GM21360 (cell line): ENCODE measurements around the gene ZDHHC19.
"Not testable (repeated sequence)": the region's sequence is repeated elsewhere in the genome, so short reads cannot be mapped to it uniquely, and the experiment has no call there.

Source experiments
- ATAC-seq: cut with Tn5 transposase; IDR thresholded peaks from one replicate; pipeline ENCODE4 v1.9.1; 2021; ENCODE audit warnings: mild to moderate bottlenecking, moderate library complexity; ENCODE audit not compliant: unreplicated experiment

ZDHHC19 gene, protein sequence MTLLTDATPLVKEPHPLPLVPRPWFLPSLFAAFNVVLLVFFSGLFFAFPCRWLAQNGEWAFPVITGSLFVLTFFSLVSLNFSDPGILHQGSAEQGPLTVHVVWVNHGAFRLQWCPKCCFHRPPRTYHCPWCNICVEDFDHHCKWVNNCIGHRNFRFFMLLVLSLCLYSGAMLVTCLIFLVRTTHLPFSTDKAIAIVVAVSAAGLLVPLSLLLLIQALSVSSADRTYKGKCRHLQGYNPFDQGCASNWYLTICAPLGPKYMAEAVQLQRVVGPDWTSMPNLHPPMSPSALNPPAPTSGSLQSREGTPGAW

DNA sequence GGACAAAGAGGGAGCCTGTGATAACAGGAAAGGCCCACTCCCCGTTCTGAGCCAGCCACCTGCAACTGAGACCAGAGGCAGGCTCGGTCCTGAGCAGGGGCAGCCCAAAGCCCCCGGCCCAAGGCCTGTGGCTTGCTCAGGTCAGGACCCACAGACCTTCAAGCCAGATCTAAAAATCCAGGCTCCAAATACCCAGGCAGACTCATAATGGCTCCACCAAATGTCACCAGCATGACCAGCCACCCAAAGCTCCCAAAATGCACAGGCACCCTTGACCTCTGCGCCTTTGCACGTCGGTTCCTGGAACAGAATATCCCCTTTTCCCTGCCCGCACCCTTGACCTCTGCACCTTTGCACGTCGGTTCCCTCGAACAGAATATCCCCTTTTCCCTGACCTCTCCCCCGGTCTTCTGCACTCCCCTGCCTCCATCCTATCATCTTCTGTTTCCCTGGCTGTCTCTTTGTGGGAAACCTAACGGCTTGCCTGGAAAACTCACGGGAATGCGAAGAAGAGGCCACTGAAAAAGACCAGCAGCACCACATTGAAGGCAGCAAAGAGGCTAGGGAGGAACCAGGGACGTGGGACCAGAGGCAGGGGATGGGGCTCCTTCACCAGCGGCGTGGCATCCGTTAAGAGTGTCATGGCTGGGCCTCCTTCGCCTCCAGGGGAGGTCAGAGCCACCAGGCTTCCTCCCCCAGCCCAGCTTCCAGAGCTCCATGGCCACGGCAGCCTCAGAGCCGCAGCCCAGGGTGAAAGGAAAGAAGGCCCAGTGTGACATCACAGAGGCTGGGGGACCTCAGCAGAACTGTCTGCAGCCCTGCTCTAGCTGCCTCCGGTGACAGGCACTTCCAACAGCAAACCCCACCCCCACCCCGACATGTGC lies at the start of gene ZDHHC19:
ZDHHC19 (minus strand) TSS at position 728 of the 884 bp plus-strand sequence; CDS start at position 643, 85 bp downstream.
- no peak for ATAC-seq

DNA sequence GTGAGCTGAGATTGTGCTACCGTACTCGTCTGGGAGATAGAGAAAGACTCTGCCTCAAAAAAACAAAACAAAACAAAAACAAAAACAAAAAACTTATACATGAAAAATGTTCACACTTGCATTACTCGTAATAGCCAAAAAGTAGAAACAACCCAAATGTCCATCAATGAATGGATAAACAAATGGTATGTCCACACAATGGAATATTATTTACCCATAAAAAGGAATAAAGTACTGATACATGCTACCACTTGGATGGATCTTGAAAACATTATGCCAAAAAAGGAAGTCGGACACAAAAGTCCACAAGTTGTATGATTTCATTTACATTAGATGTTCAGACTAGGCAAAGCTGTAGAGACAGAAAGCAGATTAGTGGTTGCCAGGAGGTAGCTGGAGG lies 49.6 kb upstream of the ZDHHC19 start:
- ATAC-seq: no peak

DNA sequence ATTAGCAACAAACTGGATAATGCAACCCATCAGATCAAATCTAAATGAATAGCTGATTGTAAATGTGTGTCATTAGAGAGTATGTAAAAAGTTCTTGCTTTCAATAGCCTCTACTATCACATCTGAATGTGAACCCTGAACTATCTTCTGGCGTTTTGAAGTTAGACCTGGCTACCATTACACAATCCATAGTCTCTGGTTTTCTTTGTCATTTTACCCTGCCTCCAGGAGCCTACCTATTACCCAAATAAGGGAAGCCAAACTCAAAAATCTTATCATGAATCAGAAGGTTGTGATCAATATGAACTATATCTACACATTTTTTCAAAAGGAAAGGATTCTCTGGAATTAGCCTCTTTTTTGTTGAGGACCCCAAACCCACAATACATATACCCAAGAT lies 44.6 kb upstream of the ZDHHC19 start:
- no peak for ATAC-seq

DNA sequence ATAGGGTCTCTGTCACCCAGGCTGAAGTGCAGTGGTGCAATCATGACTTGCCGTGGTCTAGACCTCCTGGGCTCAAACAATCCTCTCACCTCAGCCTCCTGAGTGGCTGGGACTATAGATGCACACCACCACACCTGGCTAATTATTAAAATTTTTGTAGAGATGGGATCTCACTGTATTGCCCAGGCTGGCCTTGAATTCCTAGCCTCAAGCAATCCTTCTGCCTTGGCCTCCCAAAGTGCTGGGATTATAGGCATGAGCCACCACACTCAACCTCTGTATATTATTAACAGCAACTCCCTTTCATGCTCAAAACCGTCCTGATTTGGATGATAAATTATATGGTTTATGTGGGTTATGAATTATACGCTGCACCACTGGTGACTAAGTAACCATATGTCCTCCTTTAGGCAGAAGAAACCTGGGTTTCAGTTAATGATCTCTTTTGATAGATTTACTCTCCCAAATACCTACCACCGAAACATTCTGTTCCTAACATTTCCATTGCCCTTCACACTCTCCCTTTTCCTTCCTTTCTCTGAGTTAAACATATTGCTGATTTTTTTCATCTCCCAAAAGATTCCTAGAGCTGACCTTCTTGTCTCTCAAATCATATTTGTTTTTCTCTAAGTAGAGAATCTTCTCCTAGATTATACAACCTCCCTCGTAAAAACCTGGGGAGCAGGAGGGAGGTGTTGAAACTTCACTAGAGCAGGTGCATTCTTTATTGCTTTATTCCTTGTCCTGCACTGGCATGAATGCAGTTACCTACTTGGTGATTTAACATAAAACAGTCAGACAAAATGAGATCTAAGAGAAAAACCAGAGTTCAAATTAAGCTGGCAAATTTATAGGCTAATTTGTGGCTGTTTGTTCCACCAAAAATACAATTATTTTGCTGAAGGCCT lies 43.4 kb upstream of the ZDHHC19 start:
- ATAC-seq: no peak

DNA sequence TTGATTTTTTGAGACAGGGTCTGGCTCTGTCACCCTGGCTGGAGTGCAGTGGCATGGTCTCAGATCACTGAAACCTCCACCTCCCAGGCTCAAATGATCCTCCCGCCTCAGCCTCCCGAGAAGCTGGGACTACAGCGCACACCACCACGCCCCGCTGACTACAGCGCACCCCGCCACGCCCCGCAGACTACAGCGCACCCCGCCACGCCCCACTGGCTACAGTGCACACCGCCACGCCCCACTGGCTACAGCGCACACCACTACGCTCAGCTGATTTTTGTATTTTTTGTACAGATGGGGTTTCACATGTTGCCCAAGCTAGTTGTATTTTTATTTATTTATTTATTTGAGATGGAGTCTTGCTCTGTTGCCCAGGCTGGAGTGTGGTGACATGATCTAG lies 40.7 kb upstream of the ZDHHC19 start:
- no peak for ATAC-seq

DNA sequence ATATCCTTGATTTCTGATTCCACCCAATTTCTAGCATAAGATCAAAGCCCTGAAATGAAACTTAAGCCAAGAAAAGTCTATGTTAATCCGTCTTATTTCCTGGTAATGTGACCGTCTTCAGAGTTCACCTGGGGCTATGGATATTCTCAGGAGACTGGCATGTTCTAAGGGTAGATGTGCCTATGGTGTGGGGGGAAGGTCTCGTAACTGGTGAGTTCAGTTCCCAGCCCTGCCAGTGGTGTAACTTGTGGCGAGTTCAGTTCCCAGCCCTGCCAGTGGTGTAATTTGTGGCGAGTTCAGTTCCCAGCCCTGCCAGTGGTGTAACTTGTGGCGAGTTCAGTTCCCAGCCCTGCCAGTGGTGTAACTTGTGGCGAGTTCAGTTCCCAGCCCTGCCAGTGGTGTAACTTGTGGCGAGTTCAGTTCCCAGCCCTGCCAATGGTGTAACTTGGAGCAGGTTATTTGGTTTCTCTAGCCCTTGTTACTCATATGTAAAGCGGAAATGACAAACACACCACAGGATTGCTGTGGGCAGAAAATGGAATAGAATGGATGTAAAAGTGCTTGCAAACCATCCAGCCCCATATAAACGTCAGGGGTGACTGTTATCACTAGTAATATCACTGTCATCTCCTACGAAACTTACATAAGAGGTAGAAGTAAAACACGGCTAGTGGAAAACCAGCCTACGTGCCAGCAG lies 35.6 kb upstream of the ZDHHC19 start:
- ATAC-seq: no peak

DNA sequence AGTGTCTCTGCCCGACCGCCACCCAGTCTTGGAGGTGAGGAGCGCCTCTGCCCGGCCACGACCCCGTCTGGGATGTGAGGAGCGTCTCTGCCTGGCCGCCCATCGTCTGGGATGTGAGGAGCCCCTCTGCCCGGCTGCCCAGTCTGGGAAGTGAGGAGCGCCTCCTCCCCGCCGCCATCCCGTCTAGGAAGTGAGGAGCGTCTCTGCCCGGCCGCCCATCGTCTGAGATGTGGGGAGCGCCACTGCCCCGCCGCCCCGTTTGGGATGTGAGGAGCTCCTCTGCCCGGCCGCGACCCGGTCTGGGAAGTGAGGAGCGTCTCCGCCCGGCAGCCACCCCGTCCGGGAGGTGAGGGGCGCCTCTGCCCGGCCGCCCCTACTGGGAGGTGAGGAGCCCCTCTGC lies 33.0 kb upstream of the ZDHHC19 start:
- not testable (repeated sequence) for ATAC-seq

DNA sequence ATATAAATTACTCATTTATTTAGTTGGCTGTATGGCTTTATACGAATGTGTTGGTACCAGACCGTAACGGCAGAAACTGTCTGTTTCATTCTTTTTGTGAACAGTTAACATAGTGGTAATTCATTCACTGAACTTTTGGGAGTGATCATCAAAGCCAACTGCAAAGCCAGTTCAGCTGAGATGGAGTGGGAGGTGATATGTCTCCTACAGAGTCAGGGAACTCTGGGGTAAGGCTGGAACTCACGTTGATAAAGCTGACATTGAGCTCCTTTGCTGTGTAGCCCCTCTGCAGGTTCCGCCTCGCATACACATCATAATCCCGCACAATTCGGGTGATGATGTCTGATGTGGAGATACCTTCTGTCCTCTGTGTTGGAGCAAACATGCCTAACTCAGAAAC lies 30.5 kb upstream of the ZDHHC19 start:
- no peak for ATAC-seq

DNA sequence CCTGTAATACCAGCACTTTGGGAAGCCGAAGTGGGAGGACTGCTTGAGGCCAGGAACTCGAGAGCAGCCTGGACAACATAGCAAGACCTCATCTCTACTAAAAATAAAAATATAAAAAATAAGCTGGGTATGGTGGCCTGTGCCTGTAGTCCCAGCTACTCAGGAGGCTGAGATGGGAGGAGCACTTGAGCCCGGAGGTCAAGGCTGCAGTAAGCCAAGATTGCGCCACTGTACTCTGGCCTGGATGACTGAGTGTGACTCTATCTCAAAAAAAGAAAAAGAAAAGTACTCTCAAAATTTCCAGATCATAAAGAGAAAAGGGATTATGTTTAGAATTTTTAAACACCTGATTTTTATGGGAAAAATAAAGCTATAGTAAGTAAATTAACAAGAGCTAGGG lies 29.2 kb upstream of the ZDHHC19 start:
- no peak for ATAC-seq

DNA sequence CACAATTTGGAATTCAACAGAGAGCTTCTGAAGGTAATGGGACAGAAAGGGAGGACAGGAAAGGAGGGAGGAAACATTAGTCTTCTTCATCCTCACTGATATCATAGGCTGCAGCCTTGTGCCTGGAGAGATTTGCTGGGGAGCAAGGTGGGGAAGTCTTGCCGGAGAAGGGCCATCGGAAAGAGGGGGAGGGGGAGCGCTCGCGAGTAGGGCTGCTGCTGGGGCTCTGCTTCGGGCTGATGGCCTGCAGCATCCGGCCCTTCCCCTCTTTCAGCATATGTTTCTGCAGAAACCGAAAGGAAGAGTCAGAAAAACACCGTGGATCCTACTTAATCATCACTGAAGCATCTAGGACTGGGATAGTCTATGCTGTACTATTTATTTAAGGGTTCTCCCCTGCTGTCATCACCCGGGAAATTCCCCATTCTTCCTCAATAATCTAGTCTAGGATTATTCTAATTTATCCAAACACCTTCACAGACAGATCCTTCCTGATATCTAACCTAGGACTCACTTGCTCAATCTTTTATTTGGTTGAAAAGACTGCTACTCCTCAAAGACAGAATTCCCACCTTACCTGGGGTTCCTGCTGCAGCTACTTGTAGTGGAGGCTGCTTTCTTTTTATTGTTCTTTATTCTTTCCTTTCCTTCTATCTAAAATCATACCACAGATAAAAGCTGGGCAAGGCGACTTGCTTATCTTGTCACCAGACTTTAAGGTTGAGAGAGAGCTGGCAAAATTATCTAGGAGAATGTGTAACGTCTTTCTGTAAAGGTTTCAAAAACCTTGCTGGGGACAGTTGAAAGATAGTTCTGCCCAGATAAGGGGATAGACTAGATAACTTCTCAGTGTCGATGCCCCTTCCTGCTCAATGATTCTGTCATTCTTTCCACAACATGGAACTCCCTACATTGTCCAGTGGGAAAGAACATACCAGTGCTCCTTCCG lies 27.7 kb upstream of the ZDHHC19 start:
- ATAC-seq: no peak

DNA sequence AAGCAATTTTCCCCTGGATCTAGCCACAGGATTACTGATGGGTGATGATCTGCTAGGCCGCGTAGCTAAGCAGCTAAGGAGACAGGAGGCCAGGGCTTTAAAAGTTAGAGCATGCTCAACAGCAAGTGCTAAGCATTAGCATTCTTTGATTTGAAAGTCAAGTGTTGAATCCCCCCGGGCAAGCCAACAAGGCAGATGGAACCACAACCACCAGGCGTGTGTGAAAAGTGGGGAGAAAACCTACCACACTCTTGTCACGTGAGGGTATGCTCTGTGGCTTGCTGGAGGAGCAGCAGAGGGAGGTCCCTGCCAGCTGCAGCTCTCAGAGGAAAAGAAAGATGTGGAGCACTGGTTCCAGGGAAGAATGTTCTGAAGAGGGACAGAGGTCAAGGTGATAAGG lies 26.0 kb upstream of the ZDHHC19 start:
- ATAC-seq: no peak

DNA sequence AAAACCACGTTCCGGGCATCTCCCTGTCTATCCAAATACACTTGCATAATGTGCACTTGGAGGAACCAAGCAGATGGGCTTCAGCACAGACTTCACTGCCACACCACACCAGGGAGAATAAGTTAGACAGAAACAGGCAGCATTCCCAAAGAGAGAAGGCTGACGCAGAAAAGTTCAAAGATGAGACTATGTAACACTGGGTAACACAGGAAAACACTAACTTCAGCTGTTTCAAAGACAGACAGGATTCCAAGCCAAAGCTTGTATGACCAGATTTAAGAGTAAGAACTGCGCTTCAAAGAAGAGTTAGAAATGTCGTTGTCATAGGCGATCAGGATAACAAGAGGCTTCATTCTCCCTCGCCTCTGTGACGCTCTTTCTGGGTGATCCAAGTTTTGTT lies 25.0 kb upstream of the ZDHHC19 start:
- ATAC-seq: no peak

DNA sequence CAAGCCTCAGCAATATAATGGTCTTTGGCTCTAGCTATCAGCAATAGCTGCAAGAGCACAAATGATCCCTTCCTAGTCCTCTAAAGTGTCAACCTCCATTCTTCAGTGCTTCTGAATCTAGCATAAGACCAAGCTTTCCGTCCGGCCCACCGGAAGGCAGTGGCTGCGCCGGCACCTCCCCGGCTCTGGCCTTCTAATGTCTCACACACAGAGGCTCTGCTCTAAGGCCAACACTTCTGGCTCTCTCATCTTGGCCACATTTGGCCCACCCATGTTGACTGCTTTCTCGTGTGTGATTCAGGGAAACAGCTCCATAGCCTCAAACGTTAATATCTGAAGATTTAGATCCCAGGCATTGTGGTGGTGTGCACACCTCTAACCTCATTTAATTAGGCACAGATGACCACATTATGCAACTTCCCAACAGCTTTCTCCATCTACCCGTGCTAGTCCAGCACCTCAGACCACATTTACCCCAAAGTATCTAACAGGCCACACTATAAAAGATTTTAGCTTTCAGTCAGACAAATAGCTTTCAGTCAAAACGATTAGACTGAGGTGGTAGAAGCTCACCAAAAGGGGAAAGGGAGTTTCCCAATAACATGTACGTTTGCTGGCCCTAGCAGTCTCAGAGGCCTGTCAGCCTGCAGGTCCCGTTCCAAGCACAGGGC lies 24.4 kb upstream of the ZDHHC19 start:
- no peak for ATAC-seq

DNA sequence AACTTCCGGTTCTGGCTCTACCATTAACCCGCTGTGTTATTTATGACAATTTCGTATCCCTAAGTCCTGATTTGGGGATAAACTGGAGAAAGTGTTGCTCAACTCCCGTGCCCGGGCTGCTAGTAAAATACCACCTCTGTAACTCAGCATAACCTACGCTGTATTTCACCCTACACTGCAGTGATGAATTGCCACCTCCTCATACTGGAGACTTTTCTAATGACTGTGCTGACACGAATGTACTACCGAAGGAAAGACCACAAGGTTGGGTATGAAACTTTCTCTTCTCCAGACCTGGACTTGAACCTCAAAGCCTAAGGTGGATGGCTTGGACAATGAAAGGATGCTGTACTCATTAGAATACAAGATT lies 21.7 kb upstream of the ZDHHC19 start:
- no peak for ATAC-seq

DNA sequence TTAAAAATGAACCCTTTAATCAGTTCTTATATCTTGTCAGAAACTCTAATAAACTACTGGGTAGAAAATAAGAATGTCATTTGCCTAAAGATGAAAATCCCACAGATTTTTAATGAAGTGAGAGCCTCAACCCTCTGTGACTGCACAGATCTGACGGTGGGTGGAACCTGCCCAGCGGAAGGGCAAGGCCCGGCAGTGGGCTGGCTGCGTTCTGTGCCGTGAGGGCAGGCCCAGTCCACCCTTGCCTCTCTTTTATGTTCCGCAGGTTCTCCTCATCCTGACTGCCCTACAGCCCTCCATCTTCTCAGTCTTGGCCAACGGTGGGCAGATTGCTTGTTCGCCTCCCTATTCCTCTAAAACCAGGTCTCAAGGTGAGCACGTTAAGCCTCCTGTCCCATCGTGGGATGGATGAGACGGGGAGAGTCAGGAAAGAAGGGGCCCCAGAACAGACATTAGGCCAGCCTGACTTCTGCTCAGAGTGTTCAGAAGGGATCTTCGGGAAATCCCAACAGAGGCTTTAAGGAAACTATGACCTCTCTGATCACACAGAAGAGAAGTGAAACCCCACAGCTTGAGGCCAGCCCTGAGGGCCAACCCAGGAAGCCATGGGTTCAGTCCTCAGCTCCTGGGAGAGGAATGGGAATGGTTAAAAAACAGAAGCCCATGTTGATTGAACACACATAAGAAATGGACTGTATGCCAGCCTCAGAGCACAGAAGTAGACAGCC lies 21.1 kb upstream of the ZDHHC19 start:
- no peak for ATAC-seq

DNA sequence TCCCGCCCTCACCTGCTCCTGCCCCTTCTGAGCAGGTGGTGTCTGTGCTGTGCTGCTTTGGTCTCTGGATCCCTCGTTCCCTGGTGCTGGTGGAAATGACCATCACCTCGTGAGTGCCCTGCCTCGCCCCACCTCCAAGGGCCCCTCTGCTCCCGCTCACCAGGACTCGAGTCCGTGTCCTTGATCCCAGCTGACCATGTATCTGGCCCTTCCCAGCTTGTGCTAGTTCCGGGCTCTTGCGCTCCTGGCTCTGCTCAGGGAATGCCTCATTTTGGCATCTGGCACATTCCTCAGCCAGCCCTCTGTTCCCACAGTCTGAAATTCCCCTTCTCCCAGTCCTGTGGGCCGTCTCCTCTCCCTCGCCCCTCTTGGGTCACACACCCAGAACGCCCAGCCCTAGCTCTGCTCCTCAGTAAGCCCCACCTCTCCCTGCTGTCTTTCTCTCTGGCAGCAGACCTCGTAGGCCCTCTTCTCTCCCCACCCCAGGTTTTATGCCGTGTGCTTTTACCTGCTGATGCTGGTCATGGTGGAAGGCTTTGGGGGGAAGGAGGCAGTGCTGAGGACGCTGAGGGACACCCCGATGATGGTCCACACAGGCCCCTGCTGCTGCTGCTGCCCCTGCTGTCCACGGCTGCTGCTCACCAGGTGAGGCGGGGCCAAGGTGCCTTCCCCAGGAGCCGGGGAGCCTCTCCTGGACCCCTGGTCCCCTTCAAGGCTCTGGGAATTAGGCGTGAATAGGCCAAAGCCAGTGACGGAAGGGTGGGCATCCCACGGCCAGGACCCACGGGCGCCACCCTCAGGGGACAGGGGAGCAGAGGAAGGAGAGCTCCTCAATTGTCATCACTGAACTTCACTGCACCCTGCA lies 16.7 kb upstream of the ZDHHC19 start:
- ATAC-seq: no peak

DNA sequence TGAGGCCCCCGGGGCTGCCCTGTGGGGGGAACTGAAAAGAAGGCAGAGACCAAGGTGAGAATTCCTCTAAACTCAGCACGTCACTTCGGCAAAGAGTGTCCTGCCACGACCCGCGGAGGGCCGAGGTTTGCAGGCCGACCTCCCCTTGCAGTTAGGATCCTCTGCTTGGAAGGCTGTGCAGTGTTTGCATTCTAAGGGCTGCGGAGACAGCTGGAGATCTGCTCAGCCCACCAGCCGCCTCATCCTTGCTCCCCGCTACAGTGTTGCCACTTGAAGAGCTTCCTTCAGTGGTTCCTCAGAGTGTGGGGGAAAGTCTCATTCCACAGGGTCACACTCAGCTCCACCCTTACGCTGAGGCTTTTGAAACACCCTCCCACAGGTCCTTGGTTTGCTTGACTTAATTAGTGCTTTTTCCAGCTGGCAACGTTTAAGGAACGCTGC lies 15.9 kb upstream of the ZDHHC19 start:
- no peak for ATAC-seq
